Endothelial cell of umbilical vein (primary cell): ENCODE data around the gene EID3. TPM values are rescaled to one million over a fixed set of nuclear protein-coding genes. Genes with fewer than 3 reads are reported as not detected.

Experiments
- BruUV-seq: library from RNA; stranded (reverse); fragments of 400-500 nt; replicated peaks from 2 replicates; lab custom pipeline; 2021; lab: Mats Ljungman, UMichigan
- CTCF ChIA-PET: fragments of 300-600, 350-600 bp; sonication (Branson Sonifier 250); formaldehyde crosslinking; loops from one replicate; lab custom pipeline; 2021; ENCODE audit warnings: antibody characterized with exemption, inconsistent platforms; lab: Charles Lee
- POLR2A ChIA-PET: fragments of 300-600, 350-600 bp; sonication (Branson Sonifier 250); formaldehyde crosslinking; loops from one replicate; lab custom pipeline; 2021; ENCODE audit warnings: antibody characterized with exemption, inconsistent platforms; lab: Charles Lee
- DNase-seq: peaks from one replicate; pipeline ENCODE4 v3.0.0-alpha.2; 2011; ENCODE audit warnings: low read depth, low spot score
- FAIRE-seq: peaks from 2 replicates; lab custom pipeline; 2011; peaks lifted over from hg19 to GRCh38; lab: Jason Lieb, UNC
- H2AFZ ChIP-seq: 2 replicates; pipeline ENCODE4 v1.6.0; 2012; ENCODE audit warnings: low read depth, low read length, control low read depth, inconsistent platforms
- H3K27ac ChIP-seq: 2 replicates; pipeline ENCODE4 v1.5.1; 2011; ENCODE audit warnings: low read depth, mild to moderate bottlenecking, control low read depth, low read length, moderate library complexity; ENCODE audit not compliant: insufficient read depth
- H3K27me3 ChIP-seq, 2 experiments: 2 replicates each; pipeline versions ENCODE4 v1.6.0 to v1.6.1; 2011; ENCODE audit warnings: low read length in 2 of 2, mixed read lengths in 1 of 2; ENCODE audit not compliant: control insufficient read depth in 2 of 2, insufficient read depth in 2 of 2
- H3K36me3 ChIP-seq, 2 experiments: 2 replicates in 1 of 2; 3 replicates in 1 of 2; pipeline ENCODE4 v1.5.1; 2011; ENCODE audit warnings: low read length in 2 of 2, mild to moderate bottlenecking in 1 of 2, moderate library complexity in 1 of 2; ENCODE audit not compliant: control insufficient read depth in 2 of 2, insufficient read depth in 2 of 2; ENCODE audit errors: extremely low read depth in 1 of 2
- H3K4me1 ChIP-seq: 3 replicates; pipeline ENCODE4 v1.5.1; 2011; ENCODE audit warnings: mild to moderate bottlenecking, low read length; ENCODE audit not compliant: control insufficient read depth, insufficient read depth; ENCODE audit errors: extremely low read depth
- H3K4me2 ChIP-seq: 2 replicates; pipeline ENCODE4 v1.6.1; 2011; ENCODE audit warnings: low read length, control low read depth, mixed read lengths; ENCODE audit not compliant: insufficient read depth
- H3K4me3 ChIP-seq, 3 experiments: fragments of 200-600 bp in 1 of 3; sonication (generic), shearing (Covaris generic) in 1 of 3; replicated peaks in 1 of 3; 2 replicates each; pipeline ENCODE4 v1.5.1; 2011 to 2016; ENCODE audit warnings: control low read depth in 3 of 3, low read length in 3 of 3, mild to moderate bottlenecking in 2 of 3, inconsistent platforms in 1 of 3, low read depth in 1 of 3, moderate library complexity in 1 of 3; ENCODE audit not compliant: insufficient read depth in 1 of 3
- H3K79me2 ChIP-seq: 2 replicates; pipeline ENCODE4 v1.6.0; 2012; ENCODE audit warnings: low read length, inconsistent platforms; ENCODE audit not compliant: control insufficient read depth, insufficient read depth
- H3K9ac ChIP-seq: replicated peaks from 2 replicates; pipeline ENCODE3; 2011; ENCODE audit warnings: low read length, control low read depth; ENCODE audit not compliant: insufficient read depth; ENCODE audit errors: extremely low read depth
- H3K9me1 ChIP-seq: replicated peaks from 3 replicates; pipeline ENCODE4 v1.6.0; 2011; ENCODE audit warnings: mild to moderate bottlenecking, low read length; ENCODE audit not compliant: control insufficient read depth, insufficient read depth; ENCODE audit errors: extremely low read depth
- H3K9me3 ChIP-seq: replicated peaks from 2 replicates; pipeline ENCODE4 v1.5.1; 2012; ENCODE audit warnings: low read length, inconsistent platforms; ENCODE audit not compliant: control insufficient read depth, insufficient read depth
- H4K20me1 ChIP-seq: replicated peaks from 2 replicates; pipeline ENCODE3; 2011; ENCODE audit warnings: mild to moderate bottlenecking, low read length; ENCODE audit not compliant: control insufficient read depth, insufficient read depth; ENCODE audit errors: extremely low read depth
- FOS ChIP-seq: IDR thresholded peaks from 2 replicates; pipeline ENCODE4 v1.6.1; 2011; ENCODE audit warnings: mild to moderate bottlenecking, low read length, moderate library complexity, borderline replicate concordance; ENCODE audit not compliant: insufficient read depth
- MAX ChIP-seq: IDR thresholded peaks from 2 replicates; pipeline ENCODE4 v1.6.1; 2011; ENCODE audit not compliant: insufficient read depth, insufficient read length
- POLR2A ChIP-seq: IDR thresholded peaks from 2 replicates; pipeline ENCODE4 v1.6.1; 2012; ENCODE audit warnings: low read depth, mild to moderate bottlenecking, control low read depth, low read length
- POLR2AphosphoS5 ChIP-seq: IDR thresholded peaks from 2 replicates; pipeline ENCODE4 v1.6.1; 2012; ENCODE audit warnings: low read depth, mild to moderate bottlenecking, control low read depth, low read length, moderate library complexity; ENCODE audit not compliant: insufficient read depth
- dilution Hi-C: fragments of 300-500 bp; cut with MboI; formaldehyde crosslinking; loops from one replicate; pipeline ENCODE4 v1.15.0; 2019; ENCODE audit warnings: low sequenced_read_pairs; ENCODE audit not compliant: extremely low pct_ligation_motif_present
- intact Hi-C: fragments of 100-400 bp; cut with micrococcal nuclease; formaldehyde crosslinking; loops from one replicate; pipeline ENCODE4 v1.10.0; 2022
- polyA plus RNA-seq, 4 experiments: library from polyadenylated mRNA; depleted of rRNA in 3 of 4; stranded (reverse) in 3 of 4; unstranded in 1 of 4; fragments of >200 nt; gene quantifications; 2 replicates each; pipeline versions ENCODE4 v1.2.1 to v1.2.3, GENCODE V29; 2011 to 2012; ENCODE audit warnings: missing spikeins in 1 of 4
- total RNA-seq: library from RNA; stranded (reverse); gene quantifications from 2 replicates; pipeline ENCODE4 v1.2.3, GENCODE V29; 2021

EID3 gene
- total and polyA plus RNA-seq, 2 donors (not counting 3 experiments of a cell fraction or from before 2014, with no cell fraction given) = 1.5 to 14.5 TPM

GRCh38 chr12:104342635-104343249, 39.2 kb downstream of the EID3 start:
- no peak overlapping the region for H3K4me2 ChIP-seq
- H3K36me3 ChIP-seq = peaks cover 42 to 48% of the 10 kb centered on the region in 2 experiments
- CTCF ChIA-PET = interaction anchor here (0.6 to 1.0 kb wide), 2 partner anchors 50 to 697 kb away, joined by 3 to 4 read pairs; no protein-coding TSS in a partner anchor
- no peaks in the 10 kb centered on the region for H3K27me3 ChIP-seq
- POLR2A ChIA-PET = no interaction called here
- H3K9me3 ChIP-seq = no peaks in the 10 kb centered on the region
- no peak for DNase-seq
- no TSS peak for BruUV-seq
- no peaks in the 10 kb centered on the region for H3K4me1 ChIP-seq
- H3K9ac ChIP-seq = no peak overlapping the region
- H3K9me1 ChIP-seq = no peaks in the 10 kb centered on the region
- intact Hi-C loops = no loop called here
- FAIRE-seq = no peak
- TF ChIP-seq POLR2AphosphoS5 (peak; percentile 30), POLR2A (no peak)
- H3K79me2 ChIP-seq = peaks cover 66% of the 10 kb centered on the region
- dilution Hi-C loops = no loop called here
- peaks cover 2% of the 10 kb centered on the region for H4K20me1 ChIP-seq
- no peak overlapping the region for H3K4me3 ChIP-seq
- H3K27ac ChIP-seq = no peak overlapping the region
- no peak overlapping the region for H2AFZ ChIP-seq

- intact Hi-C loops = no loop called here
- H3K4me1 ChIP-seq = no peaks in the 10 kb centered on the region
- no peak overlapping the region for H3K27ac ChIP-seq
- H3K36me3 ChIP-seq = peaks cover 42 to 56% of the 10 kb centered on the region in 2 experiments
- H3K27me3 ChIP-seq = no peaks in the 10 kb centered on the region
- H3K9me3 ChIP-seq = no peaks in the 10 kb centered on the region
- H2AFZ ChIP-seq = no peak overlapping the region
- dilution Hi-C loops = no loop called here
- no peak overlapping the region for H3K9ac ChIP-seq
- peaks cover 2% of the 10 kb centered on the region for H4K20me1 ChIP-seq
- BruUV-seq = no TSS peak
- FAIRE-seq = no peak
- no peak overlapping the region for H3K4me3 ChIP-seq
- no peak for DNase-seq
- ChIA-PET POLR2A (no interaction called here), CTCF (interaction anchor here (1.1 kb wide), 1 partner anchor 14 kb away, joined by 3 read pairs; no protein-coding TSS in a partner anchor)
- H3K4me2 ChIP-seq = no peak overlapping the region
- H3K79me2 ChIP-seq = peaks cover 68% of the 10 kb centered on the region
- H3K9me1 ChIP-seq = no peaks in the 10 kb centered on the region
- no peak for TF ChIP-seq FOS
- TF ChIP-seq MAX = no peak
Observed at GRCh38 chr12:104344682-104345081, 41.1 kb downstream of the EID3 start.
